Body of pancreas (tissue), 4 donors: Measurements from ENCODE around the gene TUT1. TPM values are rescaled to one million over a fixed set of nuclear protein-coding genes. Genes with fewer than 3 reads are reported as not detected.
"Not testable (repeated sequence)": the region's sequence is repeated elsewhere in the genome, so short reads cannot be mapped to it uniquely, and the experiment has no call there.

Source experiments
- ATAC-seq: fragments of 150-250 bp; one replicate; pipeline ENCODE4 v1.9.1; 2016
- DNase-seq, 4 donors: peaks; one replicate each; pipeline ENCODE4 v3.0.0-alpha.2; 2019
- H3K27ac ChIP-seq, 4 donors: fragments of 200-600 bp; sonication (generic); 1 replicate in 3 of 4; 2 replicates in 1 of 4; pipeline versions ENCODE4 v1.5.1 to v1.6.1; 2016 to 2019; ENCODE audit warnings: mild to moderate bottlenecking in 1 of 4, mixed read lengths in 1 of 4, moderate library complexity in 1 of 4
- H3K27me3 ChIP-seq, 2 donors: fragments of 200-600 bp; sonication (generic); one replicate each; pipeline ENCODE4 v1.6.0; 2016; ENCODE audit warnings: mild to moderate bottlenecking in 1 of 2
- H3K36me3 ChIP-seq, 2 donors: fragments of 200-600 bp; sonication (generic); replicated peaks in 1 of 2; 2 replicates each; pipeline ENCODE4 v1.5.1; 2016; ENCODE audit warnings: low read depth in 2 of 2; ENCODE audit not compliant: insufficient read depth in 1 of 2
- H3K4me1 ChIP-seq: fragments of 200-600 bp; sonication (generic); one replicate; pipeline ENCODE4 v1.6.0; 2016
- H3K4me3 ChIP-seq, 2 donors: fragments of 200-600 bp; sonication (generic); 1 replicate in 1 of 2; 2 replicates in 1 of 2; pipeline ENCODE4 v1.5.1; 2016 to 2019
- H3K9me3 ChIP-seq, 3 donors: fragments of 200-600 bp; sonication (generic); 1 replicate in 2 of 3; 2 replicates in 1 of 3; pipeline ENCODE4 v1.5.1; 2016
- POLR2A ChIP-seq, 3 donors: fragments of 450-650 bp; IDR thresholded peaks; one replicate each; pipeline ENCODE4 v1.6.1; 2016; ENCODE audit warnings: antibody characterized with exemption in 3 of 3, mild to moderate bottlenecking in 2 of 3
- WGBS, 2 donors: methylation state at CpG; one replicate each; pipeline ENCODE4 v1.1.5; 2017; 5-methylcytosine and 5-hydroxymethylcytosine counted together
- intact Hi-C: fragments of 100-400 bp; cut with DNase I; formaldehyde crosslinking; loops from one replicate; pipeline ENCODE4 v1.15.1; 2023
- total RNA-seq, 2 donors: library from RNA; depleted of rRNA; stranded (reverse); fragments of >200 nt; gene quantifications; one replicate each; pipeline ENCODE4 v1.1.0, GENCODE V29; 2016
- TF ChIP-seq, protein P1 (sequence below), 7 experiments: fragments of 450-650 bp in 4 of 7; fragments of 200-600 bp in 3 of 7; sonication (generic) in 3 of 7; IDR thresholded peaks; one replicate each; pipeline ENCODE4 v1.5.1; 2016 to 2019; ENCODE audit warnings: antibody characterized with exemption in 7 of 7

TUT1 gene
- total RNA-seq, 2 donors from 2014 or later: 10.1 to 11.2 TPM

DNA sequence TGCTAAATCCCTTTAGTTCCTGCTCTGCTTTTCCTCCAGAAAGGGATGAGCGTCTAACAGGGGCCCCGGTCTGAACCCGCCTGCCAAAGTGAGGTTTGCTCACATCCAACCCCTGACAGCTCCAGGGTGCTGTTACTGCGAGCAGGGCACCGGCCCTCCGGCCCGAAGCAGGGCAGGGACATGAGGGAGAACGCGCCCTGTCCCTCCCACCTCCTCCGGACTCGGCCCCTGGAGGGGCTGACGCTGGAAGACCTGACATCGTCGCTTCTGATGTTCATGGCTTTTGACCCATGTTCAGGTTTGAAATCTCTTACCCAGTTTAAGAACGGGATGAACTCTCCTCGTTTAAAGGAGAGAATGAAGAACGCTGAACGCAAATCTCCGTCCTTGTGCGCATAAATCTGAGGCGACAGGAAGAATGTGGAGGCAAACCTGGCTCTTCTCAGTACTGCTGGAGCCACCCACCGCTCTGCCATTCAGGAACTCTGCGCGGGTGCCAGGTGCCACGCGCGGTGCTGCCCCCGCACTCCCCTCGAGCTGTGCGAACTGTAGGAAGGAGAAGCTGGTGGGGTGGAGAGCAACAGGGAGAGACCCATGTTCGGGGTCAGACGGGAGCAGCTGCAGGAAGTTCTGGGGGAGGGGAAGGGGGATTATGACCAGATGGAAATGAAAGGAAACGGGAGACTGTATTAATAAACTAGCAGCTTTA, 16.8 kb downstream of the TUT1 start:
- Histone ChIP-seq H3K4me1 (peaks cover 44% of the 10 kb centered on the region), H3K4me3 (peak overlapping the region in 1 of 2 donors; percentile 46), H3K27me3 (no peaks in the 10 kb centered on the region), H3K27ac (peak overlapping the region; percentile 81 to 92 (median 86)), H3K9me3 (no peaks in the 10 kb centered on the region), H3K36me3 (peaks cover 3 to 17% of the 10 kb centered on the region in 2 donors)
- ATAC-seq: peak; percentile 13
- peak; percentile 38 to 46 (median 40) for DNase-seq
- WGBS, 2 donors: 1% methylated on average over 13 to 33 of the region's 33 CpGs
- peak in 2 of 3 donors; percentile 6 to 21 for TF ChIP-seq POLR2A (IDR thresholded peaks at IDR 0.05)
- TF ChIP-seq, protein P1, sequence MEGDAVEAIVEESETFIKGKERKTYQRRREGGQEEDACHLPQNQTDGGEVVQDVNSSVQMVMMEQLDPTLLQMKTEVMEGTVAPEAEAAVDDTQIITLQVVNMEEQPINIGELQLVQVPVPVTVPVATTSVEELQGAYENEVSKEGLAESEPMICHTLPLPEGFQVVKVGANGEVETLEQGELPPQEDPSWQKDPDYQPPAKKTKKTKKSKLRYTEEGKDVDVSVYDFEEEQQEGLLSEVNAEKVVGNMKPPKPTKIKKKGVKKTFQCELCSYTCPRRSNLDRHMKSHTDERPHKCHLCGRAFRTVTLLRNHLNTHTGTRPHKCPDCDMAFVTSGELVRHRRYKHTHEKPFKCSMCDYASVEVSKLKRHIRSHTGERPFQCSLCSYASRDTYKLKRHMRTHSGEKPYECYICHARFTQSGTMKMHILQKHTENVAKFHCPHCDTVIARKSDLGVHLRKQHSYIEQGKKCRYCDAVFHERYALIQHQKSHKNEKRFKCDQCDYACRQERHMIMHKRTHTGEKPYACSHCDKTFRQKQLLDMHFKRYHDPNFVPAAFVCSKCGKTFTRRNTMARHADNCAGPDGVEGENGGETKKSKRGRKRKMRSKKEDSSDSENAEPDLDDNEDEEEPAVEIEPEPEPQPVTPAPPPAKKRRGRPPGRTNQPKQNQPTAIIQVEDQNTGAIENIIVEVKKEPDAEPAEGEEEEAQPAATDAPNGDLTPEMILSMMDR (IDR thresholded peaks at IDR 0.05): no peak
- intact Hi-C loops: no loop called here

- H3K36me3 ChIP-seq: peaks cover 3 to 20% of the 10 kb centered on the region in 2 donors
- intact Hi-C loops: no loop called here
Observed at GRCh38 chr11:62573592-62574362, 17.5 kb downstream of the TUT1 start, which contains the start of gene EEF1G. Gene EEF1G (minus strand): TSS chr11:62573891. CDS start chr11:62573842, 49 bp downstream.

GRCh38 chr11:62573006-62573591, 18.2 kb downstream of the TUT1 start:
- intact Hi-C loops: no loop called here
- H3K27ac ChIP-seq: peak overlapping the region; percentile 15 to 91 (median 62)
- H3K4me1 ChIP-seq: peaks cover 44% of the 10 kb centered on the region
- DNase-seq (peak in 1 of 4 donors; percentile 9), ATAC-seq (no peak)
- no peaks in the 10 kb centered on the region for H3K27me3 ChIP-seq
- no peaks in the 10 kb centered on the region for H3K9me3 ChIP-seq
- TF ChIP-seq, protein P1 (IDR thresholded peaks at IDR 0.05): no peak
- TF ChIP-seq POLR2A (IDR thresholded peaks at IDR 0.05): no peak
- peaks cover 3 to 16% of the 10 kb centered on the region in 2 donors for H3K36me3 ChIP-seq
- peak overlapping the region; percentile 55 to 73 for H3K4me3 ChIP-seq
- 0 to 1% methylated on average over 33 of the region's 33 CpGs for WGBS, 2 donors

More at GRCh38 chr11:62573592-62574362, 17.5 kb downstream of the TUT1 start, which contains the start of gene EEF1G:
- peak; percentile 97 for ATAC-seq
- H3K4me3 ChIP-seq: peak within 1 kb of the TSS; percentile 55 to 73
- DNase-seq: peak; percentile 99 to 100 (median 100)
- TF ChIP-seq, protein P1 (IDR thresholded peaks at IDR 0.05): no peak
- peak in 2 of 3 donors; percentile 84 to 87 for TF ChIP-seq POLR2A (IDR thresholded peaks at IDR 0.05)
- peak within 1 kb of the TSS; percentile 81 to 92 (median 86) for H3K27ac ChIP-seq
- H3K9me3 ChIP-seq: no peaks in the 10 kb centered on the region
- peaks cover 44% of the 10 kb centered on the region for H3K4me1 ChIP-seq
- 1% methylated on average over 42 to 46 of the region's 46 CpGs for WGBS, 2 donors
- no peaks in the 10 kb centered on the region for H3K27me3 ChIP-seq

DNA sequence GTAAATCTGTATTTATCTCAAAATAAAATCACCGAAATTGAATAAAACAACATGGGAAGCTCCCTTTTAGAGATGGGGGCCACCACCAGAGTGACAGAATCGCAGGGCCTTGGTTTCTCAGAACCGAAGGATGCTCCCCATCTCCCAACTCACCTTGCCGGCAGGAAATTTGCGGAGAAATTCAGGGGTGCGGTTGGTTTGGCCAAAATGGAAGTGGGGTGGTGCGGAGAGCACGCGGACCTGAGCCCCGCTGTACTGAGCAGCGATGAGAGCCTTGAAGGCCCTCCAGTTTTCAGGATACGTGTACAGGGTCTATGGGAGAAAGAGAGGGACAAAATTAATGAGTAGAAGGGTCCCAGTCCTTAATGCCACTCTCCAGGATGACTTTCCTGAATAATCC, 18.9 kb downstream of the TUT1 start:
- ATAC-seq (no peak), DNase-seq (no peak)
- Histone ChIP-seq H3K27me3 (no peaks in the 10 kb centered on the region), H3K4me1 (peaks cover 44% of the 10 kb centered on the region), H3K9me3 (no peaks in the 10 kb centered on the region), H3K27ac (peak overlapping the region in 1 of 4 donors; percentile 58), H3K4me3 (peak overlapping the region in 1 of 2 donors; percentile 73), H3K36me3 (peaks cover 3 to 18% of the 10 kb centered on the region in 2 donors)
- TF ChIP-seq, protein P1 (IDR thresholded peaks at IDR 0.05): no peak
- no peak for TF ChIP-seq POLR2A (IDR thresholded peaks at IDR 0.05)
- intact Hi-C loops: no loop called here
- 72 to 79% methylated on average over 12 of the region's 12 CpGs for WGBS, 2 donors

DNA sequence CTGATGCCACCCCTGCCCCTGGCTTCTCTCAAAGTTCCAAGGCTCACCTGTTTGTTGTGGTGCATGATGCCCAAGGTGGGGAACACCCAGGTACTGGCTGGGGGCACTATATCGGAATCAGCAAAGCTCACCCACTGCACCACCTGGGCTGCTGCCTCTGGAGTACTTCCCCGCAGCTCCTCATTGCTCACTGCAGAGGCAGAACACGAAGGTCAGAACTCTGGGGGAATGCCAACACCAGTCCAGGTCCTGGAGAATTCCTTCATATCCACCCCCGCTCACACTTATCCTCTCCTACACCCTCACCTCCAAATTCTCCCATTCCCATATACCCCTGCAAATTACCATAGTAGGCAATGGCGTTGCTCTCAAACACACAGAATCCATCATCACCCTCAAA, 19.8 kb downstream of the TUT1 start:
- intact Hi-C loops, H3K9me3 ChIP-seq, DNase-seq, H3K27ac ChIP-seq, H3K27me3 ChIP-seq, H3K4me3 ChIP-seq, ATAC-seq: not testable (repeated sequence)
- peaks cover 42% of the 10 kb centered on the region for H3K4me1 ChIP-seq
- H3K36me3 ChIP-seq: peaks cover 7 to 25% of the 10 kb centered on the region in 2 donors
- WGBS, 2 donors: 74 to 83% methylated on average over 5 of the region's 5 CpGs

DNA sequence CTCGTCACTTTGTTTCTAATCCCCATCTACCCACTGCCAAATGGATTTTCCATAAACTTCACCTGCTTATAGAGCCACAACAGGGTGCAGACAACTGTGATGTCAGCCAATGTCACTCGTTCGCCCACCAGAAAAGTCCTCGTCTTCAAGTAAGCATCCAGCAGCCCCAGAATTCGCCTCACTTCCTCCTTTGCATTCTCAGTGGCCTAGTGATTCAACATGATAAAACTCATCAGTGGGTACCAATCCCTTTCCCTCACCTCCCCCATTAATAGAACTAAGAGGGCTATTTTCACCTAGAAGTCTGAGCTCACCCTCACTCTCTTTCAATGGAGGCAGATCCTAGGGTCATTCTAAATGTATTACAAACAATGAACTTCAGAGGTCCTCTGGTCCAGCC, 20.4 kb downstream of the TUT1 start:
- WGBS, 2 donors: 88 to 95% methylated on average over 5 of the region's 5 CpGs
- Histone ChIP-seq H3K4me1 (peaks cover 36% of the 10 kb centered on the region), H3K36me3 (peaks cover 7 to 29% of the 10 kb centered on the region in 2 donors)
- H3K9me3 ChIP-seq, intact Hi-C loops, H3K4me3 ChIP-seq, ATAC-seq, H3K27me3 ChIP-seq, H3K27ac ChIP-seq, DNase-seq: not testable (repeated sequence)
